Measurements from ENCODE around the gene PMCH.
A peak's percentile ranks its signal among the peaks of the same experiment; 100 is the strongest.

DNA sequence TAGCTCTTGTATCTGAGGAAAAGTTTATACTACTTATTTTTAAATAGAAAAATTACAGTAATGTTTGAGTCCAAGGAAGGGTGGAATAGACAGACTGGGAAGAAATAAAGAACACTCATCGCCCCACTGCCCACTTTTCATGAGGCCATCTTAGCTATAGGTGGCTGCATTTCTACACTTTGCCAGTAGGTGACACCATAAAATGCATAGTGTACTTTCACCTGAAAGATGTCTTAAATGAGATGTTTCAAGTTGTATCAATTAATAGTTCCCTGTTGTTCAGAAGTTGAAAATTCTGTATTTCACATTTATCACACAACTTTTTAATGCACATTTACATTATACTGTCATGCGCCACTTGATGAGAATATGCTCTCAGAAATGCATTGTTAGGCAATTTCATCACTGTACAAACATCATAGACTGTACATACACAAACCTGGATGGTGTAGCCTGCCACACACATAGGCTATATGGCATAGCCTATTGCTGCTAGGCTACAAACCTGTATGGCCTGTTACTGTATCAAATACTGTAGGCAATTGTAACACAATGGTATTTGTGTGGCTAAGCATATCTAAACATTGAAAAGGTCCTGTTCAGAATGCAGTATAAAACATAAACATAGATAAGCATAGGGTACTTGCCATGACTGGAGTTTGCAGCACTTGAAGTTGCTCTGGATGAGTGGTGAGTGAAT, 27.6 kb downstream of the PMCH start:
- TF ChIP-seq, protein P1, sequence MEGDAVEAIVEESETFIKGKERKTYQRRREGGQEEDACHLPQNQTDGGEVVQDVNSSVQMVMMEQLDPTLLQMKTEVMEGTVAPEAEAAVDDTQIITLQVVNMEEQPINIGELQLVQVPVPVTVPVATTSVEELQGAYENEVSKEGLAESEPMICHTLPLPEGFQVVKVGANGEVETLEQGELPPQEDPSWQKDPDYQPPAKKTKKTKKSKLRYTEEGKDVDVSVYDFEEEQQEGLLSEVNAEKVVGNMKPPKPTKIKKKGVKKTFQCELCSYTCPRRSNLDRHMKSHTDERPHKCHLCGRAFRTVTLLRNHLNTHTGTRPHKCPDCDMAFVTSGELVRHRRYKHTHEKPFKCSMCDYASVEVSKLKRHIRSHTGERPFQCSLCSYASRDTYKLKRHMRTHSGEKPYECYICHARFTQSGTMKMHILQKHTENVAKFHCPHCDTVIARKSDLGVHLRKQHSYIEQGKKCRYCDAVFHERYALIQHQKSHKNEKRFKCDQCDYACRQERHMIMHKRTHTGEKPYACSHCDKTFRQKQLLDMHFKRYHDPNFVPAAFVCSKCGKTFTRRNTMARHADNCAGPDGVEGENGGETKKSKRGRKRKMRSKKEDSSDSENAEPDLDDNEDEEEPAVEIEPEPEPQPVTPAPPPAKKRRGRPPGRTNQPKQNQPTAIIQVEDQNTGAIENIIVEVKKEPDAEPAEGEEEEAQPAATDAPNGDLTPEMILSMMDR (IDR thresholded peaks at IDR 0.05), result peak; percentile 71
- TF ChIP-seq PHF8 (IDR thresholded peaks at IDR 0.05; ENCODE audit: borderline replicate concordance, low read depth), result no peak
- TF ChIP-seq ZSCAN20 (CRISPR knock-in tag; IDR thresholded peaks at IDR 0.05), result no peak
- TF ChIP-seq CEBPB (IDR thresholded peaks at IDR 0.05), result no peak
- no peak for TF ChIP-seq KDM1A (IDR thresholded peaks at IDR 0.05; ENCODE audit: low read depth)
- no peak for TF ChIP-seq CBX8 (IDR thresholded peaks at IDR 0.05)
- TF ChIP-seq CHD2 (IDR thresholded peaks at IDR 0.05; ENCODE audit: low read length, partially characterized antibody), result no peak
- TF ChIP-seq POLR2A (IDR thresholded peaks at IDR 0.05; ENCODE audit: low read length), result no peak
- TF ChIP-seq RCOR1 (IDR thresholded peaks at IDR 0.05; ENCODE audit: low read depth, low read length), result no peak
- TF ChIP-seq, protein P2, sequence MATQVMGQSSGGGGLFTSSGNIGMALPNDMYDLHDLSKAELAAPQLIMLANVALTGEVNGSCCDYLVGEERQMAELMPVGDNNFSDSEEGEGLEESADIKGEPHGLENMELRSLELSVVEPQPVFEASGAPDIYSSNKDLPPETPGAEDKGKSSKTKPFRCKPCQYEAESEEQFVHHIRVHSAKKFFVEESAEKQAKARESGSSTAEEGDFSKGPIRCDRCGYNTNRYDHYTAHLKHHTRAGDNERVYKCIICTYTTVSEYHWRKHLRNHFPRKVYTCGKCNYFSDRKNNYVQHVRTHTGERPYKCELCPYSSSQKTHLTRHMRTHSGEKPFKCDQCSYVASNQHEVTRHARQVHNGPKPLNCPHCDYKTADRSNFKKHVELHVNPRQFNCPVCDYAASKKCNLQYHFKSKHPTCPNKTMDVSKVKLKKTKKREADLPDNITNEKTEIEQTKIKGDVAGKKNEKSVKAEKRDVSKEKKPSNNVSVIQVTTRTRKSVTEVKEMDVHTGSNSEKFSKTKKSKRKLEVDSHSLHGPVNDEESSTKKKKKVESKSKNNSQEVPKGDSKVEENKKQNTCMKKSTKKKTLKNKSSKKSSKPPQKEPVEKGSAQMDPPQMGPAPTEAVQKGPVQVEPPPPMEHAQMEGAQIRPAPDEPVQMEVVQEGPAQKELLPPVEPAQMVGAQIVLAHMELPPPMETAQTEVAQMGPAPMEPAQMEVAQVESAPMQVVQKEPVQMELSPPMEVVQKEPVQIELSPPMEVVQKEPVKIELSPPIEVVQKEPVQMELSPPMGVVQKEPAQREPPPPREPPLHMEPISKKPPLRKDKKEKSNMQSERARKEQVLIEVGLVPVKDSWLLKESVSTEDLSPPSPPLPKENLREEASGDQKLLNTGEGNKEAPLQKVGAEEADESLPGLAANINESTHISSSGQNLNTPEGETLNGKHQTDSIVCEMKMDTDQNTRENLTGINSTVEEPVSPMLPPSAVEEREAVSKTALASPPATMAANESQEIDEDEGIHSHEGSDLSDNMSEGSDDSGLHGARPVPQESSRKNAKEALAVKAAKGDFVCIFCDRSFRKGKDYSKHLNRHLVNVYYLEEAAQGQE (IDR thresholded peaks at IDR 0.05), result no peak
- TF ChIP-seq MAFK (IDR thresholded peaks at IDR 0.05; ENCODE audit: partially characterized antibody), result no peak

Data from A549 (cell line).